ENCODE results near the gene FHOD1. TPM values are rescaled to one million over a fixed set of nuclear protein-coding genes. Genes with fewer than 3 reads are reported as not detected.
A peak's percentile ranks its signal among the peaks of the same experiment; 100 is the strongest.

The FHOD1 gene
- total RNA-seq, 1 donor: 28.2 TPM

DNA sequence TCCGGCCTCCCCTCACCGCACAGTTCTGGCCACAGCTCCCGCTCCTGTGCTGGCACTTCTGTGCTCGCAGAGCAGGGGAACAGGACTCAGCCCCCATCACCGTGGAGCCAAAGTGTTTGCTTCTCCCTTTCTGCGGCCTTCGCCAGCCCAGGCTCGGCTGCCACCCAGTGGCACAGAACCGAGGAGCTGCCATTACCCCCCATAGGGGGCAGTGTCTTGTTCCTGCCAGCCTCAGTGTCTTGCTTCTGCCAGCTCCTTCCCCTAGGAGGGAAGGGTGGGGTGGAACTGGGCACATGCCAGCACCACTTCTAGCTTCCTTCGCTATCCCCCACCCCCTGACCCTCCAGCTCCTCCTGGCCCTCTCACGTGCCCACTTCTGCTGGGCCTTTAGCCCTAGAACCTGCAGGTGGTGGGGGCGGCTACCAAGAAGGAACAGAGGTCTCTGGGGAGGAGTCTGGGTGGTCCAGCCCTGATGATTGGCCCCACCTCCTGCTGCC lies 49.0 kb downstream of the FHOD1 start:
- H4K20me1 ChIP-seq (ENCODE audit: insufficient read depth, low read length): peaks cover 37% of the 10 kb centered on the region
- H3K79me2 ChIP-seq (ENCODE audit: insufficient read depth, low read length): peaks cover 30% of the 10 kb centered on the region
- H3K4me1 ChIP-seq (ENCODE audit: insufficient read depth, low read length): peaks cover 8% of the 10 kb centered on the region
- no peaks in the 10 kb centered on the region for H3K9me3 ChIP-seq (ENCODE audit: low read depth, low read length)
- TF ChIP-seq, protein P1, sequence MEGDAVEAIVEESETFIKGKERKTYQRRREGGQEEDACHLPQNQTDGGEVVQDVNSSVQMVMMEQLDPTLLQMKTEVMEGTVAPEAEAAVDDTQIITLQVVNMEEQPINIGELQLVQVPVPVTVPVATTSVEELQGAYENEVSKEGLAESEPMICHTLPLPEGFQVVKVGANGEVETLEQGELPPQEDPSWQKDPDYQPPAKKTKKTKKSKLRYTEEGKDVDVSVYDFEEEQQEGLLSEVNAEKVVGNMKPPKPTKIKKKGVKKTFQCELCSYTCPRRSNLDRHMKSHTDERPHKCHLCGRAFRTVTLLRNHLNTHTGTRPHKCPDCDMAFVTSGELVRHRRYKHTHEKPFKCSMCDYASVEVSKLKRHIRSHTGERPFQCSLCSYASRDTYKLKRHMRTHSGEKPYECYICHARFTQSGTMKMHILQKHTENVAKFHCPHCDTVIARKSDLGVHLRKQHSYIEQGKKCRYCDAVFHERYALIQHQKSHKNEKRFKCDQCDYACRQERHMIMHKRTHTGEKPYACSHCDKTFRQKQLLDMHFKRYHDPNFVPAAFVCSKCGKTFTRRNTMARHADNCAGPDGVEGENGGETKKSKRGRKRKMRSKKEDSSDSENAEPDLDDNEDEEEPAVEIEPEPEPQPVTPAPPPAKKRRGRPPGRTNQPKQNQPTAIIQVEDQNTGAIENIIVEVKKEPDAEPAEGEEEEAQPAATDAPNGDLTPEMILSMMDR (IDR thresholded peaks at IDR 0.05; ENCODE audit: extremely low read depth, low read depth, low read length): peak; percentile 83
- DNase-seq (ENCODE audit: insufficient read length, low spot score, missing footprints): peak; percentile 99
- no peaks in the 10 kb centered on the region for H3K27me3 ChIP-seq (ENCODE audit: insufficient read depth, low read length)
- H3K4me2 ChIP-seq (ENCODE audit: insufficient read depth, low read length): no peak overlapping the region
- no peak overlapping the region for H3K27ac ChIP-seq (ENCODE audit: low read depth, low read length)
- no peak overlapping the region for H3K4me3 ChIP-seq (ENCODE audit: insufficient read depth, low read length)
- H3K36me3 ChIP-seq (ENCODE audit: insufficient read depth, low read length): peaks cover 54% of the 10 kb centered on the region
- no peak overlapping the region for H2AFZ ChIP-seq (ENCODE audit: low read length)

DNA sequence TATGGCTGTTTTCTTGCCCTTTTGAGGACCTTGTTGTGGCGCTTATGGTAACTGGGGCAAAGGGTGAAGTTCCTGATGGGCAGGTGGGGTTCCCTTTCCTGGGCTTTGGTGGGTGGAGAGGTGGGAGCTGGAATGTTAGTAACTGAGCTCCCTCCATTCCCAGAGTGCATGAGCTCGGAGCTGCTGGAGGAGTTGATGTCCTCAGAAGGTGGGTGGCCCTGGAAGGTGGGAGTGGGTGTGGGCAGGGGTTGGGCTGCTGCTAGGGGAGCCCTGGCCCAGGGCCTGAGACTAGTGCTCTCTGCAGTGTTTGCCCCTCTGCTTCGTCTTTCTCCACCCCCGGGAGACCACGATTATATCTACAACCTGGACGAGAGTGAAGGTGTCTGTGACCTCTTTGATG lies 49.6 kb downstream of the FHOD1 start:
- Histone ChIP-seq H3K4me1 (ENCODE audit: insufficient read depth, low read length) (peaks cover 14% of the 10 kb centered on the region), H2AFZ (ENCODE audit: low read length) (no peak overlapping the region), H4K20me1 (ENCODE audit: insufficient read depth, low read length) (peaks cover 43% of the 10 kb centered on the region), H3K4me3 (ENCODE audit: insufficient read depth, low read length) (no peak overlapping the region), H3K79me2 (ENCODE audit: insufficient read depth, low read length) (peaks cover 35% of the 10 kb centered on the region), H3K36me3 (ENCODE audit: insufficient read depth, low read length) (peaks cover 52% of the 10 kb centered on the region), H3K4me2 (ENCODE audit: insufficient read depth, low read length) (no peak overlapping the region), H3K27me3 (ENCODE audit: insufficient read depth, low read length) (no peaks in the 10 kb centered on the region), H3K27ac (ENCODE audit: low read depth, low read length) (no peak overlapping the region), H3K9me3 (ENCODE audit: low read depth, low read length) (no peaks in the 10 kb centered on the region)
- no peak for DNase-seq (ENCODE audit: insufficient read length, low spot score, missing footprints)
- TF ChIP-seq, protein P1 (IDR thresholded peaks at IDR 0.05; ENCODE audit: extremely low read depth, low read depth, low read length): no peak

DNA sequence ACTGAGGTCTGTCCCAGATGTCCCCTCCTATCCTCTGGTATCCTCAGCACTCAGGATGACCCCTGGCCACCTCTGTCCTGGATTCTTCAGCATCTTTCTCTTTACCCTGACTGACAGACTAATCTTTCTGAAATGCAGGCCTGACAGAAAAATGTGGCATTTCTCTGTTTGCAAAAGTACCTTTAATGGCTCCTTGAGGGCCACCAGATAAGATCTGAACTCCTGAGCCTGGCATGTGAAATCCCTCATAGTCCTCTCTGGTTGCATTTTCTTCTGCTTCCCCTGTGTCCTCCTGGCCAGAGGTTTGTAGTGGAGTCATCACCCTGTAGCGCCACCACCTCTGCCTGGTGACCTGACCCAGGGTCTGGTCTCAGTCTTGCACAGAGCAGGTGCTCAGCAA lies 50.4 kb downstream of the FHOD1 start:
- Histone ChIP-seq H3K36me3 (ENCODE audit: insufficient read depth, low read length) (peaks cover 49% of the 10 kb centered on the region), H3K4me2 (ENCODE audit: insufficient read depth, low read length) (no peak overlapping the region), H4K20me1 (ENCODE audit: insufficient read depth, low read length) (peaks cover 46% of the 10 kb centered on the region), H3K27me3 (ENCODE audit: insufficient read depth, low read length) (no peaks in the 10 kb centered on the region), H3K4me1 (ENCODE audit: insufficient read depth, low read length) (peaks cover 17% of the 10 kb centered on the region), H2AFZ (ENCODE audit: low read length) (no peak overlapping the region), H3K27ac (ENCODE audit: low read depth, low read length) (no peak overlapping the region), H3K9me3 (ENCODE audit: low read depth, low read length) (no peaks in the 10 kb centered on the region), H3K79me2 (ENCODE audit: insufficient read depth, low read length) (peaks cover 42% of the 10 kb centered on the region), H3K4me3 (ENCODE audit: insufficient read depth, low read length) (no peak overlapping the region)
- no peak for DNase-seq (ENCODE audit: insufficient read length, low spot score, missing footprints)
- TF ChIP-seq, protein P1 (IDR thresholded peaks at IDR 0.05; ENCODE audit: extremely low read depth, low read depth, low read length): no peak

DNA sequence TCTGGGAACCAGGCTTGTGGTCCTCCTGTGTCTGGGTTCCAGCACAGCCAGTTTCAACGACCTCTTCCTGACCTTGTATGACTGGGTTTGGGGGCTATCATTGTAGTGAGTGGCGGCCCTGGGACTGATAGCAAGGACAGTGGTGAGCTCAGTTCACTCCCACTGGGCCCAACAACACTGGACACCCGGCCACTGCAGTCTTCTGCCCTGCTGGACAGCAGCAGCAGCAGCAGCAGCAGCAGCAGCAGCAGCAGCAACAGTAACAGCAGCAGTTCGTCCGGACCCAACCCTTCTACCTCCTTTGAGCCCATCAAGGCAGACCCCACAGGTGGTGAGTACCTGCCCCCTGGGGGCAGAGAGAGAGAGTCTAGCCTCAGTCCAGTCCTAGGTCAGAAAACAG lies 51.6 kb downstream of the FHOD1 start:
- Histone ChIP-seq H3K4me3 (ENCODE audit: insufficient read depth, low read length) (no peak overlapping the region), H4K20me1 (ENCODE audit: insufficient read depth, low read length) (peaks cover 46% of the 10 kb centered on the region), H3K4me2 (ENCODE audit: insufficient read depth, low read length) (no peak overlapping the region), H3K36me3 (ENCODE audit: insufficient read depth, low read length) (peaks cover 49% of the 10 kb centered on the region), H3K9me3 (ENCODE audit: low read depth, low read length) (no peaks in the 10 kb centered on the region), H3K27ac (ENCODE audit: low read depth, low read length) (no peak overlapping the region), H3K79me2 (ENCODE audit: insufficient read depth, low read length) (peaks cover 42% of the 10 kb centered on the region), H3K4me1 (ENCODE audit: insufficient read depth, low read length) (peaks cover 27% of the 10 kb centered on the region), H3K27me3 (ENCODE audit: insufficient read depth, low read length) (no peaks in the 10 kb centered on the region), H2AFZ (ENCODE audit: low read length) (no peak overlapping the region)
- TF ChIP-seq, protein P1 (IDR thresholded peaks at IDR 0.05; ENCODE audit: extremely low read depth, low read depth, low read length): no peak
- DNase-seq (ENCODE audit: insufficient read length, low spot score, missing footprints): peak; percentile 67
